Endothelial cell (in vitro differentiated cells): ENCODE measurements around the gene HOXC13. TPM values are rescaled to one million over a fixed set of nuclear protein-coding genes. Genes with fewer than 3 reads are reported as not detected.

Experiments used
- DNase-seq: peaks from one replicate; pipeline ENCODE4 v3.0.0; 2021; ENCODE audit warnings: low spot score
- H3K27ac Mint-ChIP-seq: one replicate; pipeline ENCODE4 v1.8.0; 2021; ENCODE audit warnings: mixed read lengths, inconsistent platforms; ENCODE audit not compliant: unreplicated experiment
- H3K27me3 Mint-ChIP-seq: one replicate; pipeline ENCODE4 v1.8.0; 2021; ENCODE audit warnings: mild to moderate bottlenecking, moderate library complexity, mixed read lengths, inconsistent platforms; ENCODE audit not compliant: unreplicated experiment
- H3K36me3 Mint-ChIP-seq: one replicate; pipeline ENCODE4 v1.8.0; 2021; ENCODE audit warnings: mild to moderate bottlenecking, low read depth, mixed read lengths, inconsistent platforms; ENCODE audit not compliant: unreplicated experiment
- H3K4me1 Mint-ChIP-seq: one replicate; pipeline ENCODE4 v1.8.0; 2021; ENCODE audit warnings: mild to moderate bottlenecking, mixed read lengths, inconsistent platforms; ENCODE audit not compliant: unreplicated experiment
- H3K4me3 Mint-ChIP-seq: one replicate; pipeline ENCODE4 v1.8.0; 2021; ENCODE audit warnings: mild to moderate bottlenecking, mixed read lengths, inconsistent platforms; ENCODE audit not compliant: unreplicated experiment
- H3K9me3 Mint-ChIP-seq: one replicate; pipeline ENCODE4 v1.8.0; 2021; ENCODE audit warnings: mixed read lengths, inconsistent platforms; ENCODE audit not compliant: unreplicated experiment
- CTCF ChIP-seq: fragments of 200-600 bp; sonication (generic); IDR thresholded peaks from one replicate; pipeline ENCODE4 v1.5.0; 2021; ENCODE audit warnings: antibody characterized with exemption; ENCODE audit not compliant: unreplicated experiment
- total RNA-seq: library from RNA; stranded (reverse); fragmentation: NEBNext Ultra II Directional; extraction: Animal tissue kit (Norgen Biotek cat#: 25700); gene quantifications from one replicate; pipeline ENCODE4 v1.2.1, GENCODE V29; 2021; ENCODE audit not compliant: unreplicated experiment

The HOXC13 gene
- total RNA-seq, 1 donor from 2014 or later = 0.38 TPM

GRCh38 chr12:53929527-53929926 lies 9.1 kb upstream of the HOXC13 start:
- Mint-ChIP-seq H3K27ac (no peak overlapping the region), H3K9me3 (no peaks in the 10 kb centered on the region), H3K4me3 (no peak overlapping the region), H3K4me1 (peaks cover 15% of the 10 kb centered on the region), H3K27me3 (peaks cover 32% of the 10 kb centered on the region), H3K36me3 (no peaks in the 10 kb centered on the region)
- TF ChIP-seq CTCF = no peak
- no peak for DNase-seq

GRCh38 chr12:53930591-53931255 lies 7.9 kb upstream of the HOXC13 start:
- Mint-ChIP-seq H3K27me3 (peaks cover 40% of the 10 kb centered on the region), H3K4me3 (no peak overlapping the region), H3K9me3 (no peaks in the 10 kb centered on the region), H3K27ac (peak overlapping the region; percentile 64), H3K36me3 (peaks cover 5% of the 10 kb centered on the region), H3K4me1 (peaks cover 23% of the 10 kb centered on the region)
- DNase-seq = no peak
- TF ChIP-seq CTCF = no peak

GRCh38 chr12:53931844-53932581 lies 6.6 kb upstream of the HOXC13 start:
- DNase-seq = no peak
- H3K36me3 Mint-ChIP-seq = peaks cover 5% of the 10 kb centered on the region
- no peak for TF ChIP-seq CTCF
- H3K4me3 Mint-ChIP-seq = no peak overlapping the region
- peaks cover 40% of the 10 kb centered on the region for H3K27me3 Mint-ChIP-seq
- no peaks in the 10 kb centered on the region for H3K9me3 Mint-ChIP-seq
- peaks cover 27% of the 10 kb centered on the region for H3K4me1 Mint-ChIP-seq
- H3K27ac Mint-ChIP-seq = no peak overlapping the region

- no peak for DNase-seq
- no peak for TF ChIP-seq CTCF
- Mint-ChIP-seq H3K27me3 (peaks cover 40% of the 10 kb centered on the region), H3K4me1 (peaks cover 26% of the 10 kb centered on the region), H3K4me3 (no peak overlapping the region), H3K9me3 (no peaks in the 10 kb centered on the region), H3K27ac (no peak overlapping the region), H3K36me3 (peaks cover 5% of the 10 kb centered on the region)
Measured at GRCh38 chr12:53932915-53933314, 5.7 kb upstream of the HOXC13 start.
